RWPE2 (cell line): ENCODE results near the gene MCTP2.
A peak's percentile ranks its signal among the peaks of the same experiment; 100 is the strongest.

Experiments used
- ATAC-seq: fragments of 200-7000 bp; cut with Tn5 transposase; 3 replicates; pipeline ENCODE4 v1.9.1; 2021; ENCODE audit warnings: low read depth
- DNase-seq: peaks from one replicate; pipeline ENCODE4 v3.0.0-alpha.2; 2020; ENCODE audit warnings: low spot score
- H3K27ac ChIP-seq: fragments of 450-650 bp; 2 replicates; pipeline ENCODE4 v1.5.1; 2017; ENCODE audit warnings: mild to moderate bottlenecking; ENCODE audit not compliant: poor library complexity, severe bottlenecking
- H3K27me3 ChIP-seq: fragments of 250-450 bp; sonication (Bioruptor Pico); 2 replicates; pipeline ENCODE4 v1.5.1; 2021; ENCODE audit warnings: mild to moderate bottlenecking, moderate library complexity; ENCODE audit not compliant: insufficient read depth, poor library complexity, severe bottlenecking
- H3K36me3 ChIP-seq: fragments of 250-450 bp; sonication (Bioruptor Pico); 2 replicates; pipeline ENCODE4 v1.5.1; 2020; ENCODE audit warnings: low read depth, mild to moderate bottlenecking, moderate library complexity
- H3K4me1 ChIP-seq: fragments of 250-450 bp; sonication (Bioruptor Pico); 2 replicates; pipeline ENCODE4 v1.5.1; 2021; ENCODE audit warnings: mild to moderate bottlenecking, moderate library complexity; ENCODE audit not compliant: insufficient read depth, poor library complexity, severe bottlenecking
- H3K4me3 ChIP-seq: fragments of 250-450 bp; sonication (Bioruptor Pico); 2 replicates; pipeline ENCODE4 v1.5.1; 2021; ENCODE audit warnings: mild to moderate bottlenecking, moderate library complexity; ENCODE audit not compliant: severe bottlenecking
- H3K9me3 ChIP-seq: fragments of 250-450 bp; sonication (Bioruptor Pico); 2 replicates; pipeline ENCODE4 v1.5.1; 2021; ENCODE audit warnings: mild to moderate bottlenecking, moderate library complexity; ENCODE audit not compliant: severe bottlenecking
- TF ChIP-seq, protein P1 (sequence below): fragments of 450-650 bp; IDR thresholded peaks from one replicate; pipeline ENCODE4 v1.5.1; 2017; ENCODE audit warnings: mild to moderate bottlenecking, moderate library complexity; ENCODE audit not compliant: poor library complexity, severe bottlenecking

The MCTP2 gene

DNA sequence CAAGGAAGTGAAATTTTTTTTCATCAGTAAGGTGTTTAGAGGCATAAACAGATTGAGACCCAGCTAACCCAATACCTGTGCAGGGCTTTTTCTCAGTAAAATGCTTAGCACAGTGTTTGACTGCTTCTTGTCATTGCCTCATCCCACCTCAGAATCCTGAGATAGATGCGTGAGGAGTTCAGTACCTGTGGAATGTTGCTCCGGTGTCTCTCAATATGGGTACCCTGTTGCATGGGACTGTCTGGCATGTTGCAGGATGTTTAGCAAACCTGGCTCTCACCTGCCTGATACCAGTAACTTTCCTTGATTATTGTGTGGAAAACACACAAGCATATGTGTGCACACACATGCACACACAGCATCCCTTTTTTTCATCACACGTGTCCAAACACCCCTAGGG is 128.4 kb downstream of the MCTP2 start:
- H3K36me3 ChIP-seq: 0 out of 2 replicates have a peak, but pooled peaks cover 5% of the 10 kb centered on the region
- no peaks in the 10 kb centered on the region for H3K9me3 ChIP-seq
- ATAC-seq (peak; percentile 20; the same call in 1 of the 3 replicates), DNase-seq (no peak)
- H3K4me1 ChIP-seq: no peaks in the 10 kb centered on the region
- H3K4me3 ChIP-seq: no peak overlapping the region
- TF ChIP-seq, protein P1, sequence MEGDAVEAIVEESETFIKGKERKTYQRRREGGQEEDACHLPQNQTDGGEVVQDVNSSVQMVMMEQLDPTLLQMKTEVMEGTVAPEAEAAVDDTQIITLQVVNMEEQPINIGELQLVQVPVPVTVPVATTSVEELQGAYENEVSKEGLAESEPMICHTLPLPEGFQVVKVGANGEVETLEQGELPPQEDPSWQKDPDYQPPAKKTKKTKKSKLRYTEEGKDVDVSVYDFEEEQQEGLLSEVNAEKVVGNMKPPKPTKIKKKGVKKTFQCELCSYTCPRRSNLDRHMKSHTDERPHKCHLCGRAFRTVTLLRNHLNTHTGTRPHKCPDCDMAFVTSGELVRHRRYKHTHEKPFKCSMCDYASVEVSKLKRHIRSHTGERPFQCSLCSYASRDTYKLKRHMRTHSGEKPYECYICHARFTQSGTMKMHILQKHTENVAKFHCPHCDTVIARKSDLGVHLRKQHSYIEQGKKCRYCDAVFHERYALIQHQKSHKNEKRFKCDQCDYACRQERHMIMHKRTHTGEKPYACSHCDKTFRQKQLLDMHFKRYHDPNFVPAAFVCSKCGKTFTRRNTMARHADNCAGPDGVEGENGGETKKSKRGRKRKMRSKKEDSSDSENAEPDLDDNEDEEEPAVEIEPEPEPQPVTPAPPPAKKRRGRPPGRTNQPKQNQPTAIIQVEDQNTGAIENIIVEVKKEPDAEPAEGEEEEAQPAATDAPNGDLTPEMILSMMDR: no peak
- H3K27me3 ChIP-seq: no peaks in the 10 kb centered on the region
- H3K27ac ChIP-seq: no peak overlapping the region

DNA sequence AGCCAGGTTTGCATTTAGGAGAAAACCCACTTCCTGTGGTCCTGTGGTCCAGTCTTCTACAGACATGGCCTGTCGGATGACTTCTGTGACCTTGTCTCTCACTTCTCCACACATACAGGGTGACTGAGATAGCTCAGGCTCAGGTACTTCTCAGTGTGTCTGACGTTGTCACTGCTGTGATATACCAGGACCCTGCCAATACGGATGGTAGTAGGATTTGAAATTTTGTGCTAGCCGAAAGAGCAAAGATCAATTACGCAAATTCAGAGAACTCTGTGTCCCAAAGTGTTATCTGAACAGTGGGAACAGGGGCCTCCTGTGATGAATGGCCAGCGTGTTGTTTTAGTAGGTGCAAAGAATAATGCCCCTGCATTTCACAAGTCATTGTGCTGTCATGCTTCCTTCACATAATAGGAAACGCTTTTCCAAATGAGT is 128.9 kb downstream of the MCTP2 start:
- Histone ChIP-seq H3K36me3 (0 out of 2 replicates have a peak, but pooled peaks cover 5% of the 10 kb centered on the region), H3K4me1 (no peaks in the 10 kb centered on the region)

DNA sequence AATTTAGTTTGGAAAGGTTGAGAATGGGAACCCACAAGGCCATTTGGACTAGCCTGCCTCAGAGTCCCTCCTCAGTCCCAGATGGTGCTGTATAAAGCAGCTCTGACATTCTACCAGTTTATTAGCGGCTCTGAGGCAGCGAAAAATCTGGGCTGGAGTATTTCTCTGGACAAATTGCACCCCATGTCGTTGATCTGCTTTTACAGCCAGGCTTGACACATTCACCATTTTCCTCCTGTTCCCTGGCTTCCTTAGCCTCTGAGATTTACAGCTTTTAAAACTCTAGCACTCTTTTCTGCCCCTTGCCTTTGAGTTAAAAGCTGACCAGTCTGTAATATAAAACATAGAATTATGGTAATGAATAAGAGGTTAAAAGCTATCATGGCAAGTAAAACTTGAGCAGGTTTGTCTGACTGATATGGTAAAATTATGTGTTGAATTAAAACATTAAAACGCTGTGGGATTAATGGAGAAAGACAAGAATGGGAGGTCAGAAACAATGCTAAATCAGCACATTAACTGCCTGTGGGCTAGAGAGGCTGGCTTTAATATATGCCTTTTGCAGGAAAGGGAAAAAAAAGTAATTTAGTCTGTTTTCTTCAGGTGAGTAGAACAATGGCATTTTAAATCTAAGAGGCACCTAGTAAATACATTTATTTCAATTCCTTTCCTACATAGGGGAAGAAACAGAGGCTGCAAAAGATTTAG is 131.2 kb downstream of the MCTP2 start:
- H3K9me3 ChIP-seq: no peaks in the 10 kb centered on the region
- no peak overlapping the region for H3K4me3 ChIP-seq
- H3K36me3 ChIP-seq: peaks cover 5% of the 10 kb centered on the region; the same call in 1 of the 2 replicates
- no peaks in the 10 kb centered on the region for H3K27me3 ChIP-seq
- ATAC-seq: no peak
- TF ChIP-seq, protein P1: no peak
- no peak overlapping the region for H3K27ac ChIP-seq
- DNase-seq: no peak
- H3K4me1 ChIP-seq: no peaks in the 10 kb centered on the region

More for the DNA sequence above, 128.9 kb downstream of the MCTP2 start:
- TF ChIP-seq, protein P1: no peak
- ATAC-seq (0 out of 3 replicates have a peak, but pooled peaks have one; percentile 15), DNase-seq (no peak)
- Histone ChIP-seq H3K9me3 (no peaks in the 10 kb centered on the region), H3K4me3 (no peak overlapping the region), H3K27ac (no peak overlapping the region), H3K27me3 (no peaks in the 10 kb centered on the region)

DNA sequence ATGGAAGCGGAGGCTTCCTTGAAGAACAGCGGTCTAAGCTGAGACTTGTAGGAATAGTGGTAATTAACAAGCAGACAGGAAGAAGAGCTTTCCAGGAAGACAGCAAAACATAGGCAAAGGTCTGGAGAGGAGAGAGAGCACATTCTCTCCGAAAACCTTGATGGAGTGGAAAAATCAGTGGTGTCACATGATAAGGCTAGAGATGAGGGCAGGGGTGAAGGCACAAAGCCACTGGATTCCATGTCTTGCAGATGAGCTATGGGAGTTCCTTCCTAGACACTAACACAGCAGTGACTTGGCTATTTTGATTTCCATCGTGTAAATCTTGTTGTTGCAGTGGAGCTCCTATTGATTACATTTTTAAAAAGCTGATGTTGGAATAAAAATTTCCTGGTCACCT is 132.0 kb downstream of the MCTP2 start:
- no peaks in the 10 kb centered on the region for H3K9me3 ChIP-seq
- no peaks in the 10 kb centered on the region for H3K27me3 ChIP-seq
- peaks cover 2% of the 10 kb centered on the region; the same call in 1 of the 2 replicates for H3K36me3 ChIP-seq
- no peaks in the 10 kb centered on the region for H3K4me1 ChIP-seq
- H3K4me3 ChIP-seq: no peak overlapping the region
- no peak overlapping the region for H3K27ac ChIP-seq
- TF ChIP-seq, protein P1: no peak
- no peak for ATAC-seq
- no peak for DNase-seq

DNA sequence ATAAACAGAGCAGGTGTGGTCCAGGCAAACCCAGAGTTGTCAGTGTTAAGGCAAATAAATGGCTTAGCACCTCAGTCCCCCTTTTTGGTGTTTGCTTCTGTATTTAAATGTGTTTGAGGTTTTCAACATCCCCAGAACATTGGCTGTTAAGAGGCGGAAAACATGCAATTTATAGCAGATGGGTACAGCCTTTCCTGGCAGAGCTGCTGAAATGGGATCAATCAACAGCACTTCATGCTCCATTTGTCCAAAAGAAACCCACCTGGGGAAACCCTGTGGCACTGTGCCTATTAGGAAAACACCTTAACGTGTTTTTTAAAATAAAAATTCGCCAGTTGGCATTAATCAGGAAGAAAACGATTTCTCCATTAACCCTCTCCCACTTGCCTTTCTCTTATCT is 135.4 kb downstream of the MCTP2 start:
- ATAC-seq: no peak
- TF ChIP-seq, protein P1: no peak

More for the DNA sequence above, 135.4 kb downstream of the MCTP2 start:
- H3K4me1 ChIP-seq: no peaks in the 10 kb centered on the region
- no peaks in the 10 kb centered on the region for H3K27me3 ChIP-seq
- no peak overlapping the region for H3K27ac ChIP-seq
- DNase-seq: no peak
- H3K36me3 ChIP-seq: peaks cover 24% of the 10 kb centered on the region
- no peak overlapping the region for H3K4me3 ChIP-seq
- H3K9me3 ChIP-seq: no peaks in the 10 kb centered on the region
